GM12878 (cell line): ENCODE results near the gene LRRC56. TPM values are rescaled to one million over a fixed set of nuclear protein-coding genes. Genes with fewer than 3 reads are reported as not detected.

Experiments used
- ATAC-seq: fragments of 200-7000 bp; cut with Tn5 transposase; 3 replicates; pipeline ENCODE4 v1.9.1; 2020; ENCODE audit warnings: mild to moderate bottlenecking, moderate library complexity
- BruUV-seq: library from RNA; stranded (reverse); fragments of 400-500 nt; replicated peaks from 2 replicates; lab custom pipeline; 2021; lab: Mats Ljungman, UMichigan
- CTCF ChIA-PET: fragments of 300-600 bp; sonication (Branson Sonifier 250); formaldehyde crosslinking; extraction: SDS; loops from one replicate; lab custom pipeline; 2021; ENCODE audit warnings: inconsistent platforms; lab: Yijun Ruan, JAX
- POLR2A ChIA-PET: fragments of 350-600 bp; formaldehyde crosslinking; extraction: SDS; loops from one replicate; lab custom pipeline; 2021; ENCODE audit warnings: inconsistent platforms; lab: Charles Lee
- RAD21 ChIA-PET: fragments of 300-600 bp; sonication (Branson Sonifier 250); formaldehyde crosslinking; loops from one replicate; lab custom pipeline; 2023; ENCODE audit warnings: antibody characterized with exemption; ENCODE audit not compliant: unreplicated experiment; lab: Charles Lee
- SMC1A ChIA-PET: fragments of 300-600 bp; sonication (Branson Sonifier 250); formaldehyde crosslinking; loops from one replicate; lab custom pipeline; 2023; ENCODE audit not compliant: unreplicated experiment, uncharacterized antibody; lab: Charles Lee
- DNase-seq: peaks from one replicate; pipeline ENCODE4 v3.0.0-alpha.2; 2011; ENCODE audit warnings: low read depth, low spot score
- FAIRE-seq: peaks from 3 replicates; lab custom pipeline; 2011; peaks lifted over from hg19 to GRCh38; lab: Jason Lieb, UNC
- H2AFZ ChIP-seq: 2 replicates; pipeline ENCODE4 v1.6.0; 2011; ENCODE audit warnings: low read depth, low read length, control low read depth; ENCODE audit not compliant: control insufficient read depth
- H3K27ac ChIP-seq: 2 replicates; pipeline ENCODE4 v1.5.1; 2011; ENCODE audit warnings: control low read depth; ENCODE audit not compliant: control insufficient read depth, insufficient read depth
- H3K27me3 ChIP-seq, 2 experiments: replicated peaks in 1 of 2; 2 replicates each; pipeline versions ENCODE4 v1.6.0 to v1.6.1; 2011; ENCODE audit warnings: low read length in 1 of 2; ENCODE audit not compliant: control insufficient read depth in 2 of 2, insufficient read depth in 2 of 2
- H3K36me3 ChIP-seq, 2 experiments: 2 replicates each; pipeline ENCODE4 v1.5.1; 2011; ENCODE audit warnings: low read length in 1 of 2; ENCODE audit not compliant: control insufficient read depth in 2 of 2, insufficient read depth in 2 of 2
- H3K4me1 ChIP-seq: 2 replicates; pipeline ENCODE4 v1.6.1; 2011; ENCODE audit warnings: mild to moderate bottlenecking, low read length, moderate library complexity, mixed read lengths; ENCODE audit not compliant: control insufficient read depth, insufficient read depth
- H3K4me2 ChIP-seq: 2 replicates; pipeline ENCODE4 v1.6.0; 2011; ENCODE audit warnings: control low read depth; ENCODE audit not compliant: control insufficient read depth, insufficient read depth
- H3K4me3 ChIP-seq: fragments of 200-600 bp; sonication (generic); 2 replicates; pipeline ENCODE4 v1.5.1; 2016
- H3K79me2 ChIP-seq: 2 replicates; pipeline ENCODE4 v1.6.0; 2011; ENCODE audit warnings: low read length; ENCODE audit not compliant: control insufficient read depth, insufficient read depth
- H3K9ac ChIP-seq: 2 replicates; pipeline ENCODE4 v1.8.0; 2011; ENCODE audit warnings: low read length, control low read depth, mixed read lengths; ENCODE audit not compliant: control insufficient read depth, insufficient read depth
- H3K9me3 ChIP-seq: replicated peaks from 3 replicates; pipeline ENCODE4 v1.5.1; 2011; ENCODE audit warnings: mild to moderate bottlenecking, low read length; ENCODE audit not compliant: control insufficient read depth, insufficient read depth
- H4K20me1 ChIP-seq: 2 replicates; pipeline ENCODE4 v1.6.0; 2011; ENCODE audit not compliant: control insufficient read depth, insufficient read depth
- DPF2 ChIP-seq: fragments of 450-650 bp; IDR thresholded peaks from 2 replicates; pipeline ENCODE4 v1.6.1; 2017; ENCODE audit warnings: mild to moderate bottlenecking
- JUNB ChIP-seq: IDR thresholded peaks from 2 replicates; pipeline ENCODE4 v1.6.1; 2016; ENCODE audit warnings: antibody characterized with exemption, mild to moderate bottlenecking
- MXI1 ChIP-seq: fragments of 150-350 bp; IDR thresholded peaks from 2 replicates; pipeline ENCODE4 v1.6.1; 2011; ENCODE audit warnings: low read depth, mild to moderate bottlenecking, inconsistent platforms, low read length, improper control_type of control experiment
- NBN ChIP-seq: fragments of 450-650 bp; IDR thresholded peaks from 2 replicates; pipeline ENCODE4 v1.6.1; 2016
- NFYB ChIP-seq: IDR thresholded peaks from 2 replicates; pipeline ENCODE4 v1.6.1; 2011; ENCODE audit warnings: low read depth, mild to moderate bottlenecking, low read length, improper control_type of control experiment, moderate library complexity; ENCODE audit not compliant: insufficient read depth
- POLR2AphosphoS2 ChIP-seq: IDR thresholded peaks from 2 replicates; pipeline ENCODE4 v1.6.1; 2011; ENCODE audit warnings: low read depth, mild to moderate bottlenecking, low read length, improper control_type of control experiment, moderate library complexity
- RB1 ChIP-seq: fragments of 450-650 bp; formaldehyde crosslinking; IDR thresholded peaks from 2 replicates; pipeline ENCODE4 v1.6.1; 2017; ENCODE audit warnings: mild to moderate bottlenecking, borderline replicate concordance
- RUNX3 ChIP-seq: IDR thresholded peaks from 2 replicates; pipeline ENCODE4 v1.6.1; 2012; ENCODE audit warnings: low read length, inconsistent platforms
- YBX1 ChIP-seq: fragments of 450-650 bp; IDR thresholded peaks from 2 replicates; pipeline ENCODE4 v1.6.1; 2016; ENCODE audit warnings: antibody characterized with exemption
- WGBS: methylation state at CpG from one replicate; pipeline ENCODE4 v1.1.6; 2016; ENCODE audit warnings: low lambda C conversion rate; ENCODE audit not compliant: insufficient replicate concordance, insufficient coverage; ENCODE audit errors: missing lambda C conversion rate; 5-methylcytosine and 5-hydroxymethylcytosine counted together
- in situ Hi-C: fragments of 300-500 bp; cut with MboI; formaldehyde crosslinking; loops from 9 replicates; pipeline ENCODE4 v1.14.3; 2018; ENCODE audit warnings: mixed read lengths
- intact Hi-C: fragments of 100-400 bp; cut with micrococcal nuclease; formaldehyde crosslinking; loops from one replicate; pipeline ENCODE4 v1.14.2; 2022; ENCODE audit not compliant: unreplicated experiment
- polyA plus RNA-seq, 11 experiments: library from polyadenylated mRNA; depleted of rRNA in 4 of 11; unstranded in 6 of 11; stranded (reverse) in 5 of 11; fragments of >200 nt; fragmentation: Nextera tagmentation in 4 of 11; fragmentation: Illumina TruSeq in 1 of 11; extraction: Ambion mirVana in 4 of 11; extraction: Trizol in 1 of 11; gene quantifications; 1 replicate in 1 of 11; 2 replicates in 10 of 11; pipeline versions ENCODE4 v1.2.1 to v1.2.3, GENCODE V29; 2011 to 2016; ENCODE audit warnings: inconsistent platforms in 2 of 11, missing spikeins in 2 of 11, low read depth in 1 of 11
- total RNA-seq, 4 experiments: library from RNA; depleted of rRNA in 3 of 4; stranded (reverse); fragments of >200 nt in 3 of 4; fragmentation: Illumina TruSeq in 1 of 4; extraction: Trizol in 1 of 4; gene quantifications; 2 replicates each; pipeline versions ENCODE4 v1.2.1 to v1.2.3, GENCODE V29; 2013 to 2021
- TF ChIP-seq, protein P1 (sequence below), 3 experiments: IDR thresholded peaks in 2 of 3; conservative IDR thresholded peaks in 1 of 3; 2 replicates each; pipeline ENCODE4 v1.5.1; 2011; ENCODE audit warnings: low read depth in 3 of 3, low read length in 3 of 3, mild to moderate bottlenecking in 3 of 3, control low read depth in 2 of 3, moderate library complexity in 2 of 3, inconsistent platforms in 1 of 3, mixed read lengths in 1 of 3; ENCODE audit not compliant: control insufficient read depth in 2 of 3, insufficient read depth in 1 of 3; ENCODE audit errors: extremely low read depth in 1 of 3
- TF ChIP-seq, protein P2 (sequence below): IDR thresholded peaks from 2 replicates; pipeline ENCODE4 v1.6.1; 2011; ENCODE audit warnings: mild to moderate bottlenecking, low read depth, low read length, moderate library complexity; ENCODE audit not compliant: insufficient replicate concordance

Gene LRRC56
- total and polyA plus RNA-seq, 10 of the 15 experiments (the other 5 are each of a cell fraction or from before 2014, with no cell fraction given): 0.02 to 1.9 (median 0.75) TPM; not detected in 1

DNA sequence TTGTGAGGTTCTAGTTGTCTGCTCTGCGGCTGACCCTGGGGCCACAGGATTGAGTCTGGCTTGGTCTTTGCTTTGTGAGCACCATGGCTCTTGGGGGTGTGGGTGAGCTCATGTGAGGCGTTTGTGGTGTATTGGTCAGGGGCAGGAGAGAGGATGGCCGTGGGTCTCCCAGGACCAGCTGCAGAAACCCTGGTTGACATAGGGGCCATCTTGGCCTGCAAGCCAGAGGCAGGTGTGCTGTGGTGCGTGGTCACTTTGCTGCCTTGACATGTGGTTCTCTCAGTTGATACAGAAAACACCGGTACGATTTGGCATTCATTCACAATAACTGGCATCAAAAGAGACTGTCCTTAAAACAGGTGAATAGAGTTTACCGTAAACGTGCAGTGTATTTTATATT, 50.2 kb downstream of the LRRC56 start (continued):
- TF ChIP-seq, protein P1, sequence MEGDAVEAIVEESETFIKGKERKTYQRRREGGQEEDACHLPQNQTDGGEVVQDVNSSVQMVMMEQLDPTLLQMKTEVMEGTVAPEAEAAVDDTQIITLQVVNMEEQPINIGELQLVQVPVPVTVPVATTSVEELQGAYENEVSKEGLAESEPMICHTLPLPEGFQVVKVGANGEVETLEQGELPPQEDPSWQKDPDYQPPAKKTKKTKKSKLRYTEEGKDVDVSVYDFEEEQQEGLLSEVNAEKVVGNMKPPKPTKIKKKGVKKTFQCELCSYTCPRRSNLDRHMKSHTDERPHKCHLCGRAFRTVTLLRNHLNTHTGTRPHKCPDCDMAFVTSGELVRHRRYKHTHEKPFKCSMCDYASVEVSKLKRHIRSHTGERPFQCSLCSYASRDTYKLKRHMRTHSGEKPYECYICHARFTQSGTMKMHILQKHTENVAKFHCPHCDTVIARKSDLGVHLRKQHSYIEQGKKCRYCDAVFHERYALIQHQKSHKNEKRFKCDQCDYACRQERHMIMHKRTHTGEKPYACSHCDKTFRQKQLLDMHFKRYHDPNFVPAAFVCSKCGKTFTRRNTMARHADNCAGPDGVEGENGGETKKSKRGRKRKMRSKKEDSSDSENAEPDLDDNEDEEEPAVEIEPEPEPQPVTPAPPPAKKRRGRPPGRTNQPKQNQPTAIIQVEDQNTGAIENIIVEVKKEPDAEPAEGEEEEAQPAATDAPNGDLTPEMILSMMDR (IDR thresholded peaks at IDR 0.05 in 2 of 3, conservative IDR thresholded peaks at IDR 0.05 in 1 of 3; ENCODE audit: control insufficient read depth in 2 of 3, extremely low read depth in 1 of 3, insufficient read depth in 1 of 3, low read depth in 3 of 3, low read length in 3 of 3): no peak
- TF ChIP-seq RUNX3 (no peak), NBN (no peak), JUNB (no peak)

DNA sequence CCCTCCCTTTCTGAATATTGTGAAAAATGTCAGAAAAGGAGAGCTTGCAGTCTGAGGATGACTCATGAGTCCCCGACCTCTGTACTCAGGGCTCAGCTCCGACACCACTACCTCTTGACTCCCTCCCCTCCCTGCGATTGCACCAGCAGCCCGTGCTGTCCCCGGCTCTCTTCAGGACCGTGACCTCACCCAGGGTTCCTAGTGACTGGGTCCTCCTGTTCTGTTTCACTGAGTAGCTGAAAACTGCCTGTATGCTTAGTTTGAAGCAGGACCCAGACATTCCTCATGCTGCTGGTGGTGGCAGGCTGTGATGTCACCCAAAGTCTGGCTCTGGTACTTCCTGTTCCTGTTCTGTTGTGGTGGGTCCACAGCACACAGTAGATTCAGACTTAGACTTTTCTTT, 50.7 kb downstream of the LRRC56 start:
- intact Hi-C loops: no loop called here
- SMC1A ChIA-PET: no interaction called here

More for the DNA sequence above, 50.7 kb downstream of the LRRC56 start:
- ChIA-PET CTCF (no interaction called here), RAD21 (no interaction called here), POLR2A (interaction anchor here (0.6 to 1.2 kb wide), 3 partner anchors 18 to 1210 kb away, joined by 3 to 5 read pairs (median 4); no protein-coding TSS in a partner anchor)
- no peaks in the 10 kb centered on the region for H3K27me3 ChIP-seq
- H3K79me2 ChIP-seq: no peaks in the 10 kb centered on the region
- H3K4me1 ChIP-seq: no peaks in the 10 kb centered on the region
- ATAC-seq (no peak), FAIRE-seq (no peak), DNase-seq (no peak)
- no peak overlapping the region for H2AFZ ChIP-seq
- peaks cover 29 to 43% of the 10 kb centered on the region in 2 experiments for H3K36me3 ChIP-seq
- no peaks in the 10 kb centered on the region for H4K20me1 ChIP-seq
- H3K4me2 ChIP-seq: no peak overlapping the region
- WGBS: 82% methylated on average over 6 of the region's 6 CpGs
- no peaks in the 10 kb centered on the region for H3K9me3 ChIP-seq
- no peak overlapping the region for H3K4me3 ChIP-seq
- no TSS peak for BruUV-seq
- in situ Hi-C loops: no loop called here
- no peak overlapping the region for H3K27ac ChIP-seq
- no peak overlapping the region for H3K9ac ChIP-seq
- TF ChIP-seq DPF2: no peak
- TF ChIP-seq, protein P2, sequence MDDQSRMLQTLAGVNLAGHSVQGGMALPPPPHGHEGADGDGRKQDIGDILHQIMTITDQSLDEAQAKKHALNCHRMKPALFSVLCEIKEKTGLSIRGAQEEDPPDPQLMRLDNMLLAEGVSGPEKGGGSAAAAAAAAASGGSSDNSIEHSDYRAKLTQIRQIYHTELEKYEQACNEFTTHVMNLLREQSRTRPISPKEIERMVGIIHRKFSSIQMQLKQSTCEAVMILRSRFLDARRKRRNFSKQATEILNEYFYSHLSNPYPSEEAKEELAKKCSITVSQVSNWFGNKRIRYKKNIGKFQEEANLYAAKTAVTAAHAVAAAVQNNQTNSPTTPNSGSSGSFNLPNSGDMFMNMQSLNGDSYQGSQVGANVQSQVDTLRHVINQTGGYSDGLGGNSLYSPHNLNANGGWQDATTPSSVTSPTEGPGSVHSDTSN: no peak
- TF ChIP-seq RB1: no peak
- no peak for TF ChIP-seq YBX1
- TF ChIP-seq POLR2AphosphoS2: no peak
- TF ChIP-seq MXI1: no peak
- TF ChIP-seq NFYB: no peak
